T-helper 1 cell treated with Interleukin-12 subunit alpha and Interleukin-12 subunit beta and Interleukin-4 antibody, amounts not matched to agents 30 μg/mL and 1 μg/mL, for 36 hours (primary cell): ENCODE results near the gene GUK1.

Experiments used
- H3K27ac Mint-ChIP-seq: one replicate; pipeline ENCODE4 v1.8.0; 2021; ENCODE audit warnings: mild to moderate bottlenecking, mixed read lengths
- H3K27me3 Mint-ChIP-seq: one replicate; pipeline ENCODE4 v1.8.0; 2021; ENCODE audit warnings: low read depth, mixed read lengths
- H3K36me3 Mint-ChIP-seq: one replicate; pipeline ENCODE4 v1.8.0; 2021; ENCODE audit warnings: low read depth, mixed read lengths
- H3K4me1 Mint-ChIP-seq: one replicate; pipeline ENCODE4 v1.8.0; 2021; ENCODE audit warnings: low read depth, mixed read lengths
- H3K4me3 Mint-ChIP-seq: one replicate; pipeline ENCODE4 v1.8.0; 2021; ENCODE audit warnings: mild to moderate bottlenecking, moderate library complexity, mixed read lengths
- H3K9me3 Mint-ChIP-seq: one replicate; pipeline ENCODE4 v1.8.0; 2021; ENCODE audit warnings: mixed read lengths

GUK1 gene, protein sequence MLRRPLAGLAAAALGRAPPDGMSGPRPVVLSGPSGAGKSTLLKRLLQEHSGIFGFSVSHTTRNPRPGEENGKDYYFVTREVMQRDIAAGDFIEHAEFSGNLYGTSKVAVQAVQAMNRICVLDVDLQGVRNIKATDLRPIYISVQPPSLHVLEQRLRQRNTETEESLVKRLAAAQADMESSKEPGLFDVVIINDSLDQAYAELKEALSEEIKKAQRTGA

GRCh38 chr1:228139931-228140723, at the start of gene GUK1:
Gene GUK1 (plus strand): TSS chr1:228140279. CDS start chr1:228140303, 24 bp downstream.
- H3K27ac Mint-ChIP-seq, result peak within 1 kb of the TSS; percentile 99
- peak within 1 kb of the TSS; percentile 99 for H3K4me3 Mint-ChIP-seq
- H3K9me3 Mint-ChIP-seq, result no peaks in the 10 kb centered on the region
- peaks cover 2% of the 10 kb centered on the region for H3K36me3 Mint-ChIP-seq
- H3K4me1 Mint-ChIP-seq, result peaks cover 26% of the 10 kb centered on the region
- peaks cover 20% of the 10 kb centered on the region for H3K27me3 Mint-ChIP-seq

DNA sequence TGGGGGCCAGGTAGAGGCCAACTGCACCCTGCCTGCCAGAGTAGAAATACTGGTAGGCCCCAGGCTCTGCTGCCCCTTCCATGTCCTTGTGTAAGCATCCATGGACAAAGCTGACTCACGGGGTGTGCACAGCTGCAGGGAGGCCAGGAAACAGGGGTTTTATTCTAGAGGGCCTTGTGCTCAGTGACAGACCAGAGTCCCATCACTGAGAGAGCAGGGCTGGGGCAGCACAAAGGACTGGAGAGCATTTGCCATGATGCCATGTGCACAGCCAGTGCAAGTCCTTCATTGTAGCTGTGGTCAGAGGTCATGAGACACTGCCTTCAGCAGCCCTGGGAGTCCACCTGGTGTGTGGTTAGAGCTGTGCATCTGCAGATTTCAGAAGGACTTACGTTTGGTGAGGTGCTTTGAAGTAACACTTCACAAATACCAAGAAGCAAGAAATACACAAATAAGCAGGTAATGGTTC, 49.4 kb upstream of the GUK1 start:
- Mint-ChIP-seq H3K4me3 (no peak overlapping the region), H3K36me3 (peaks cover 60% of the 10 kb centered on the region), H3K9me3 (peaks cover 16% of the 10 kb centered on the region), H3K4me1 (peaks cover 47% of the 10 kb centered on the region), H3K27ac (no peak overlapping the region), H3K27me3 (no peaks in the 10 kb centered on the region)

- H3K4me1 Mint-ChIP-seq, result peaks cover 45% of the 10 kb centered on the region
- H3K27me3 Mint-ChIP-seq, result no peaks in the 10 kb centered on the region
- H3K4me3 Mint-ChIP-seq, result no peak overlapping the region
- H3K9me3 Mint-ChIP-seq, result peaks cover 18% of the 10 kb centered on the region
- H3K36me3 Mint-ChIP-seq, result peaks cover 65% of the 10 kb centered on the region
- no peak overlapping the region for H3K27ac Mint-ChIP-seq
Observed at GRCh38 chr1:228091084-228091483, 49.0 kb upstream of the GUK1 start.

- Mint-ChIP-seq H3K36me3 (peaks cover 66% of the 10 kb centered on the region), H3K27ac (no peak overlapping the region), H3K4me3 (no peak overlapping the region), H3K4me1 (peaks cover 35% of the 10 kb centered on the region), H3K27me3 (no peaks in the 10 kb centered on the region), H3K9me3 (peaks cover 18% of the 10 kb centered on the region)
Observed at GRCh38 chr1:228092342-228093049, 47.6 kb upstream of the GUK1 start.

- peaks cover 18% of the 10 kb centered on the region for H3K9me3 Mint-ChIP-seq
- no peaks in the 10 kb centered on the region for H3K27me3 Mint-ChIP-seq
- H3K4me1 Mint-ChIP-seq, result peaks cover 27% of the 10 kb centered on the region
- H3K36me3 Mint-ChIP-seq, result peaks cover 64% of the 10 kb centered on the region
- no peak overlapping the region for H3K4me3 Mint-ChIP-seq
- no peak overlapping the region for H3K27ac Mint-ChIP-seq
Observed at GRCh38 chr1:228093050-228093906, 46.8 kb upstream of the GUK1 start.

DNA sequence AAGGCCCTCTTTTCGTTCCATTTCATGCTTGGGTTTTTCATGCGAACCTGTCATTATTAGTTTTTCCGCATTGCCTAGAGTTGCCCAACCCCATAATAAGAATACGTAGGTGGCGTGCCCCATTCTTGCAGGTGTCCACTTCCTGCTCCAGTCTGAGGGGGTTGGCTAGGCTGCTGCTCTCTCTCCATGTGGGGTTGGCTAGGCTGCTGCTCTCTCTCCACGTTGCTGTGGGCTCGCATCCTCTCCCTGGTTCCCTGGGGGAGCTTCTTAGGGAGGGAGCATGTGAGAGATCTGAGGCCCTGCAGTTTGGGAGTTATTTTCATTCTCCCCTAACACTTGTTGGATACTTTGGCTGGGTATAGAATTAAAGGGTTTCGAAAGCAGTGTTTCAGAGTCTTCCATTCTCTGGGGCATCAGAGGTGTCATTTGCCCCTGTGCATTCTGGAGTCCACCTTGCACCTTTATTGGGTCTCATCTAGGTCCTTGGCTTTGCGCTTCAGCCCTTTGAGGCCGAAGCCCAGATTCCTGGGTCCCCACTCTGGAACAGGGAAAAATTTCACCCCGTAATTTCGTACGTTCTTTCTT, 45.6 kb upstream of the GUK1 start:
- Mint-ChIP-seq H3K9me3 (peaks cover 18% of the 10 kb centered on the region), H3K4me1 (peaks cover 17% of the 10 kb centered on the region), H3K4me3 (no peak overlapping the region), H3K36me3 (peaks cover 67% of the 10 kb centered on the region), H3K27ac (no peak overlapping the region), H3K27me3 (no peaks in the 10 kb centered on the region)

- Mint-ChIP-seq H3K4me1 (peaks cover 15% of the 10 kb centered on the region), H3K27ac (no peak overlapping the region), H3K4me3 (no peak overlapping the region)
Observed at GRCh38 chr1:228095161-228095560, 44.9 kb upstream of the GUK1 start.

DNA sequence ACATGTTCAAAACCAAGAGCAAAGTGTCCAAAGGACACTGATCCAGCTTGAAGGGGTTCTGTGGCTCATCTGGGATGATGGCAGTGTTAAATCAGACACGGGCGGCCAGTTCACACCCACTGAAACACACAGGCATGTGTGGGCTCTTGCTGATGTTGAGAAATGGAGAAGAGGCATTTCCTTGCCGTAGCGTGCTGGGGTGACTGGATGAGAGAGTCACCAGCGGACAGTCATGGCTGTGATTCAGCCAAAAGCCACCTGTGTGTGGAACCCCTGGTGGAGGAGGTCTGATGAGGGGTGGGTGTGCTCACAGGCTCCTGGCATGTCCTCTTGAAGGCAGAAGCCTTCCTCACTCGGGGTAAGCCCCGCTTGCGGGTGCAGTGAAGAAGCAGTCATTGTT, 44.1 kb upstream of the GUK1 start:
- Mint-ChIP-seq H3K27ac (no peak overlapping the region), H3K4me3 (no peak overlapping the region), H3K36me3 (peaks cover 65% of the 10 kb centered on the region), H3K9me3 (peaks cover 18% of the 10 kb centered on the region), H3K27me3 (no peaks in the 10 kb centered on the region), H3K4me1 (peaks cover 9% of the 10 kb centered on the region)

More at GRCh38 chr1:228095161-228095560, 44.9 kb upstream of the GUK1 start:
- H3K27me3 Mint-ChIP-seq, result no peaks in the 10 kb centered on the region
- H3K9me3 Mint-ChIP-seq, result peaks cover 18% of the 10 kb centered on the region
- peaks cover 68% of the 10 kb centered on the region for H3K36me3 Mint-ChIP-seq

GRCh38 chr1:228096416-228097332, 43.4 kb upstream of the GUK1 start:
- Mint-ChIP-seq H3K9me3 (peaks cover 18% of the 10 kb centered on the region), H3K4me1 (peaks cover 8% of the 10 kb centered on the region), H3K27ac (no peak overlapping the region), H3K36me3 (peaks cover 57% of the 10 kb centered on the region), H3K27me3 (no peaks in the 10 kb centered on the region), H3K4me3 (no peak overlapping the region)

DNA sequence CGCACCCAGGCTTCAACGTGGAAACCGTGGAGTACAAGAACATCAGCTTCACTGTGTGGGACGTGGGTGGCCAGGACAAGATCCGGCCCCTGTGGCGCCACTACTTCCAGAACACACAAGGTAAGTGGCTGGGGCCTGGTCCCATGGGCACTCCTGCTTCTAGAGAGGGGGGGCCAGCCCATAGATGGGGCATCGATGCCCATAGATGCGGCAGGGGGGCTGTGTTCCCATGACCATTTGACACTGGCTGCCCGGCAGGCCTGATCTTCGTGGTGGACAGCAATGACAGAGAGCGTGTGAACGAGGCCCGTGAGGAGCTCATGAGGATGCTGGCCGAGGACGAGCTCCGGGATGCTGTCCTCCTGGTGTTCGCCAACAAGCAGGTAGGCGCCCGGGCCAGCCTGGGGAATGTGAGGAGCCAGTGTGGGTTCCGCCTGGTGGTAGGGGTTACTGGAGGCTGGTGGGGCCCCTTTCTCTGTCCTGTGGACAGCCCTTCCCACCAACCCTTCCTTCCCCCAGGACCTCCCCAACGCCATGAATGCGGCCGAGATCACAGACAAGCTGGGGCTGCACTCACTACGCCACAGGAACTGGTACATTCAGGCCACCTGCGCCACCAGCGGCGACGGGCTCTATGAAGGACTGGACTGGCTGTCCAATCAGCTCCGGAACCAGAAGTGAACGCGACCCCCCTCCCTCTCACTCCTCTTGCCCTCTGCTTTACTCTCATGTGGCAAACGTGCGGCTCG, 42.6 kb upstream of the GUK1 start:
- Mint-ChIP-seq H3K36me3 (peaks cover 49% of the 10 kb centered on the region), H3K4me1 (peaks cover 5% of the 10 kb centered on the region), H3K27ac (no peak overlapping the region), H3K9me3 (peaks cover 18% of the 10 kb centered on the region), H3K4me3 (no peak overlapping the region), H3K27me3 (no peaks in the 10 kb centered on the region)

- Mint-ChIP-seq H3K36me3 (peaks cover 47% of the 10 kb centered on the region), H3K4me3 (no peak overlapping the region), H3K4me1 (peaks cover 5% of the 10 kb centered on the region), H3K27ac (no peak overlapping the region), H3K9me3 (peaks cover 18% of the 10 kb centered on the region), H3K27me3 (no peaks in the 10 kb centered on the region)
Observed at GRCh38 chr1:228098323-228098931, 41.7 kb upstream of the GUK1 start.

DNA sequence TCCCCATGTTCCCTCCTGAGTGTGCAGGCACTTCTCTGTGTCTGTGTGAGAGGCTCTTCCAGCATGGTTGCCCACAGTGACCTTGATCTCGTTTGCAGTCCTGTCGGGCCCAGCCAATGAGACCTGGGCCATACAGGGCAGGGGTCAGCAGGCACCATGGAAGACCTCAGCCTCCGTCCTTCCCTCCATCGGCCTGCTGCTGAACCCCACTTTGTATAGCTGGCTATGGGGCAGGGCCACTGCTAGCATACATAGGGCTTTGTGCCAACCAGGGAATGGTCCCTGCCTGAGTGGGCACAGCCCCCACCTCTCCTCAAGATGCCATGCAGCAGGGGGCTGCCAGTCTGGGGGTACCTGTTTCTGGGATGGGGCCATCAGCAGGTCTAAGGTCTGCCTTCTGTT, 40.7 kb upstream of the GUK1 start:
- Mint-ChIP-seq H3K36me3 (peaks cover 38% of the 10 kb centered on the region), H3K4me3 (no peak overlapping the region), H3K27ac (no peak overlapping the region), H3K9me3 (peaks cover 14% of the 10 kb centered on the region), H3K4me1 (peaks cover 9% of the 10 kb centered on the region), H3K27me3 (no peaks in the 10 kb centered on the region)
